Choroid plexus epithelial cell (primary cell): Measurements from ENCODE around the gene ADCY9.
"Not testable (repeated sequence)": the region's sequence is repeated elsewhere in the genome, so short reads cannot be mapped to it uniquely, and the experiment has no call there.

Source experiments
- DNase-seq: peaks from one replicate; pipeline ENCODE4 v3.0.0-alpha.2; 2010; ENCODE audit warnings: low read depth
- H3K4me3 ChIP-seq: 2 replicates; pipeline ENCODE4 v1.5.1; 2011; ENCODE audit warnings: low read depth, mild to moderate bottlenecking, control low read depth, low read length, moderate library complexity
- CTCF ChIP-seq: conservative IDR thresholded peaks from 2 replicates; pipeline ENCODE4 v1.5.1; 2011; ENCODE audit warnings: low read depth, mild to moderate bottlenecking, control low read depth, inconsistent platforms, low read length, moderate library complexity

The ADCY9 gene

GRCh38 chr16:4116325-4117249 is at the start of gene ADCY9:
Gene ADCY9, minus strand, starts transcription at chr16:4116442. Its CDS starts 1,000 bp downstream, at chr16:4115442.
- no peak for TF ChIP-seq CTCF
- H3K4me3 ChIP-seq = peak within 1 kb of the TSS; percentile 61
- DNase-seq = peak; percentile 70

- peak; percentile 17 for DNase-seq
- H3K4me3 ChIP-seq = no peak overlapping the region
- peak; percentile 18 for TF ChIP-seq CTCF
Observed at GRCh38 chr16:4160658-4161430, 44.6 kb upstream of the ADCY9 start.

GRCh38 chr16:4159726-4160125 is 43.5 kb upstream of the ADCY9 start:
- TF ChIP-seq CTCF = no peak
- no peak for DNase-seq
- H3K4me3 ChIP-seq = no peak overlapping the region

- TF ChIP-seq CTCF = no peak
- DNase-seq = no peak
- no peak overlapping the region for H3K4me3 ChIP-seq
Observed at GRCh38 chr16:4158143-4159093, 42.2 kb upstream of the ADCY9 start.

GRCh38 chr16:4157376-4157825 is 41.2 kb upstream of the ADCY9 start:
- TF ChIP-seq CTCF = no peak
- H3K4me3 ChIP-seq = no peak overlapping the region
- DNase-seq = no peak

GRCh38 chr16:4156503-4156902 is 40.3 kb upstream of the ADCY9 start:
- H3K4me3 ChIP-seq, DNase-seq: not testable (repeated sequence)

GRCh38 chr16:4153364-4153763 is 37.1 kb upstream of the ADCY9 start:
- not testable (repeated sequence) for DNase-seq, H3K4me3 ChIP-seq
